Esophagus squamous epithelium (tissue), 4 donors: ENCODE measurements around the gene CLDN4.
"Not testable (repeated sequence)": the region's sequence is repeated elsewhere in the genome, so short reads cannot be mapped to it uniquely, and the experiment has no call there.

Experiments used
- POLR2A ChIP-seq, 4 donors: fragments of 450-650 bp; IDR thresholded peaks; one replicate each; pipeline ENCODE4 v1.6.1; 2017; ENCODE audit warnings: antibody characterized with exemption in 4 of 4, mild to moderate bottlenecking in 4 of 4, moderate library complexity in 3 of 4
- TF ChIP-seq, protein P1 (sequence below), 6 experiments: fragments of 450-650 bp in 4 of 6; fragments of 200-600 bp in 2 of 6; sonication (generic) in 2 of 6; IDR thresholded peaks; one replicate each; pipeline ENCODE4 v1.5.1; 2016 to 2019; ENCODE audit warnings: antibody characterized with exemption in 6 of 6, mild to moderate bottlenecking in 4 of 6, moderate library complexity in 4 of 6

GRCh38 chr7:73837167-73837566 is 6.4 kb downstream of the CLDN4 start:
- TF ChIP-seq, protein P1, sequence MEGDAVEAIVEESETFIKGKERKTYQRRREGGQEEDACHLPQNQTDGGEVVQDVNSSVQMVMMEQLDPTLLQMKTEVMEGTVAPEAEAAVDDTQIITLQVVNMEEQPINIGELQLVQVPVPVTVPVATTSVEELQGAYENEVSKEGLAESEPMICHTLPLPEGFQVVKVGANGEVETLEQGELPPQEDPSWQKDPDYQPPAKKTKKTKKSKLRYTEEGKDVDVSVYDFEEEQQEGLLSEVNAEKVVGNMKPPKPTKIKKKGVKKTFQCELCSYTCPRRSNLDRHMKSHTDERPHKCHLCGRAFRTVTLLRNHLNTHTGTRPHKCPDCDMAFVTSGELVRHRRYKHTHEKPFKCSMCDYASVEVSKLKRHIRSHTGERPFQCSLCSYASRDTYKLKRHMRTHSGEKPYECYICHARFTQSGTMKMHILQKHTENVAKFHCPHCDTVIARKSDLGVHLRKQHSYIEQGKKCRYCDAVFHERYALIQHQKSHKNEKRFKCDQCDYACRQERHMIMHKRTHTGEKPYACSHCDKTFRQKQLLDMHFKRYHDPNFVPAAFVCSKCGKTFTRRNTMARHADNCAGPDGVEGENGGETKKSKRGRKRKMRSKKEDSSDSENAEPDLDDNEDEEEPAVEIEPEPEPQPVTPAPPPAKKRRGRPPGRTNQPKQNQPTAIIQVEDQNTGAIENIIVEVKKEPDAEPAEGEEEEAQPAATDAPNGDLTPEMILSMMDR (IDR thresholded peaks at IDR 0.05): not testable (repeated sequence)
- not testable (repeated sequence) for TF ChIP-seq POLR2A (IDR thresholded peaks at IDR 0.05)
